Measurements from ENCODE around the gene GLTP.

DNA sequence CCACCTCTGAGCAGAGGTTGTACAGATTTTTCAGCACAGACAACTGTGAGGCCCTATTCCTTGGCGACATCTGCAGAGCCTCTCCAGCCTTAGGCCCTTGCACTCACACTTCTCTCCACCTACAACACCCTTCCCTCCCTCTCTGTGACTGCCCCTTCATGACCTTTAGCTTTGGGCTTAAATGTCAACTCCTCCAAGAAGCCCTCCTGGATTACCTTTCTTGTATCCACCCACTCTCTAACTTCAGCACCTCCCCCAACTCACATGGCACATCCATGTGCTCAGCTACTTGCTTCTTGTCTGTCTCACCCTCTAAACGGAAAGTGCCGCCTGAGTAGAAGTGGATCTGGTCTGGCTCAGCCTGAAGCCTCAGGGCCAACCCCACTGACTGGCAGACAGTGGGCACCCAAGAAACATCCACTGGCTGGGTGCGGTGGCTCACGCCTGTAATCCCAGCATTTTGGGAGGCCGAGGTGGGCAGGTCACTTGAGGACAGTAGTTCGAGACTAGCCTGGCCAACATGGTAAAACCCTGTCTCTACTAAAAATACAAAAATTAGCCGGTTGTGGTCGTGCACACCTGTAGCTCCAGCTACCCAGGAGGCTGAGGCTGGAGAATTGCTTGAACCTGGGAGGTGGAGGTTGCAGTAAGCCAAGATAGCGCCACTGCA is 69.3 kb downstream of the GLTP start:
- TF ChIP-seq, protein P1, sequence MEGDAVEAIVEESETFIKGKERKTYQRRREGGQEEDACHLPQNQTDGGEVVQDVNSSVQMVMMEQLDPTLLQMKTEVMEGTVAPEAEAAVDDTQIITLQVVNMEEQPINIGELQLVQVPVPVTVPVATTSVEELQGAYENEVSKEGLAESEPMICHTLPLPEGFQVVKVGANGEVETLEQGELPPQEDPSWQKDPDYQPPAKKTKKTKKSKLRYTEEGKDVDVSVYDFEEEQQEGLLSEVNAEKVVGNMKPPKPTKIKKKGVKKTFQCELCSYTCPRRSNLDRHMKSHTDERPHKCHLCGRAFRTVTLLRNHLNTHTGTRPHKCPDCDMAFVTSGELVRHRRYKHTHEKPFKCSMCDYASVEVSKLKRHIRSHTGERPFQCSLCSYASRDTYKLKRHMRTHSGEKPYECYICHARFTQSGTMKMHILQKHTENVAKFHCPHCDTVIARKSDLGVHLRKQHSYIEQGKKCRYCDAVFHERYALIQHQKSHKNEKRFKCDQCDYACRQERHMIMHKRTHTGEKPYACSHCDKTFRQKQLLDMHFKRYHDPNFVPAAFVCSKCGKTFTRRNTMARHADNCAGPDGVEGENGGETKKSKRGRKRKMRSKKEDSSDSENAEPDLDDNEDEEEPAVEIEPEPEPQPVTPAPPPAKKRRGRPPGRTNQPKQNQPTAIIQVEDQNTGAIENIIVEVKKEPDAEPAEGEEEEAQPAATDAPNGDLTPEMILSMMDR (IDR thresholded peaks at IDR 0.05; ENCODE audit: poor library complexity) = no peak
- TF ChIP-seq EZH2 (IDR thresholded peaks at IDR 0.05; ENCODE audit: borderline replicate concordance) (no peak), EZH2phosphoT487 (IDR thresholded peaks at IDR 0.05; ENCODE audit: low read depth, severe bottlenecking, unreplicated experiment) (no peak)
